Stimulated activated CD4-positive, alpha-beta T cell treated with anti-CD3 and anti-CD28 coated beads, TNF-alpha, amount 100 ng/mL, for 24 hours (primary cell): ENCODE data around the gene MUC13.

Experiments used
- DNase-seq, 3 experiments: peaks; one replicate each; pipeline ENCODE4 v3.0.0-alpha.2; 2020; ENCODE audit warnings: low read depth in 3 of 3

The MUC13 gene

GRCh38 chr3:124950026-124950425 lies 15.5 kb upstream of the MUC13 start:
- DNase-seq = no peak

DNA sequence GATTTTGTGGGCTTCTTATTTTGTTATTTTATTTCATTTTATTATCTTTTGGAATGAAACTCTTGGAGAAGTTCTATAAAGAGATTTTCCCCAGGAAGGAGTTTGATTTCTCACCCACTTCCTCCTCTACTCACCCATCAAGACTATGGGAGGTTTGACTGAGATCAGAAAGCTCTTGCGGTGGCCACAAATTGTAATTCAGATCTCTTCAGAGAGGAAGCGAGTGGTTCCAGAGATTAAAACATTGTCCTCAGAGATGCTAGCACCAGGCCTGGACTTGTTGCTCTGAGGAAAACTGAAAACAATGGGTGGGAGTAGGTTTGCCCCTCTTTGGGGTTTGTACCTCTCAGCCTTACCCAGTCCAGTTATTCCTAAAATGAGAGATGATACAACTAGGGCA lies 8.1 kb upstream of the MUC13 start:
- DNase-seq = no peak

- DNase-seq = no peak
These were observed 7.2 kb upstream of the MUC13 start for GRCh38 chr3:124941771-124942170.

DNA sequence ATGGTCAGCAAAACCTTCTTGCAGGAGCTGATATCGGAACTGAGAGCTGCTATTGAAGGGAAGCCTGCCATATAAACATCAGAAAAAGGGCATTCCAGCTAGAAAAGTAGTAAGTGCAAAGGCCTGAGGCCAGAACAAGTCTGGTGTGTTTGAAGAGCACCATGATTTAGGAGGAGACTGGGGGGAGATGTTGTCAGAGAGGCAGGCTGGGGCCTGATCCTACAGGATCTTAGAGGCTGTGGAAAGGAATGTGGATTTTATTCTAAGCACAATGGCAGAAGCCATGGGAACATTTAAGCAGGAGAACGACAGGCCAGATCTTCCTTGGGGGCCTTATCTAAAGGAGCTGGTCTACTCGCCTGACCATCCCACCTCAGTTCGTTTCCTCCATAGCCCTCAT lies 5.1 kb upstream of the MUC13 start:
- no peak for DNase-seq

GRCh38 chr3:124938896-124939295 lies 4.3 kb upstream of the MUC13 start:
- no peak for DNase-seq

GRCh38 chr3:124937049-124937448 lies 2.5 kb upstream of the MUC13 start:
- DNase-seq = no peak

DNA sequence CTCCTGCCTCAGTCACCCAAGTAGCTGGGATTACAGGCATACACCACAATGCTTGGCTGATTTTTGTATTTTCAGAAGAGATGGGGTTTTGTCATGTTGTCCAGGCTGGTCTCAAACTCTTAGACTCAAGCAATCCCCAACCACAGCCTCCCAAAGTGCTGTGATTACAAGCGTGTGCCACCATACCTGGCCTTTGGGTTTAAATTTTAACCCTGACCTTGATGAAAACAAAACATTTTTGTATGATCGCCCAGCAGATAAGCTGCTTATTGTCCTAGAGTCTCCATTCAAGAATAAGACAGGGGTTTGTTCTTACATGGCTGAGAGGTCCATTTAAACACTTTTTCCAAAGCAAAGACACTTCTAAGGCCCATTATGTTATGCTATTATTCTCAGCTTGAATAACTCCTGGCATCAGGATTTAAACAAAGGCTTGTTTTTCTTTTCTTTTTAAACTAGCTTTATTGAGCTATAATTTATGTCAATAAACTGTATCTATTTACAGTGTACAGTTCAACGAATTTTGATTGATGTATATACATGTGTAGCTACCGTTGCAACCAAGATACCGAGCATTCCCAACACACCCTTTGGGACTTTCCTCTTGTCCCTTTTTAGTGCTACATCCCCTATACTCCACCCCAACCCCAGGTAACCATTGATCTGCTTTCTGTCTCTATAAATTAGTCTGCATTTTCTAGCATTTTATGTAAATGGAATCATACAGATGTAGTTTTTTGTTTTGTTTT lies 1.4 kb upstream of the MUC13 start:
- no peak for DNase-seq

GRCh38 chr3:124935264-124935663 lies 713 bp upstream of the MUC13 start:
- no peak for DNase-seq

DNA sequence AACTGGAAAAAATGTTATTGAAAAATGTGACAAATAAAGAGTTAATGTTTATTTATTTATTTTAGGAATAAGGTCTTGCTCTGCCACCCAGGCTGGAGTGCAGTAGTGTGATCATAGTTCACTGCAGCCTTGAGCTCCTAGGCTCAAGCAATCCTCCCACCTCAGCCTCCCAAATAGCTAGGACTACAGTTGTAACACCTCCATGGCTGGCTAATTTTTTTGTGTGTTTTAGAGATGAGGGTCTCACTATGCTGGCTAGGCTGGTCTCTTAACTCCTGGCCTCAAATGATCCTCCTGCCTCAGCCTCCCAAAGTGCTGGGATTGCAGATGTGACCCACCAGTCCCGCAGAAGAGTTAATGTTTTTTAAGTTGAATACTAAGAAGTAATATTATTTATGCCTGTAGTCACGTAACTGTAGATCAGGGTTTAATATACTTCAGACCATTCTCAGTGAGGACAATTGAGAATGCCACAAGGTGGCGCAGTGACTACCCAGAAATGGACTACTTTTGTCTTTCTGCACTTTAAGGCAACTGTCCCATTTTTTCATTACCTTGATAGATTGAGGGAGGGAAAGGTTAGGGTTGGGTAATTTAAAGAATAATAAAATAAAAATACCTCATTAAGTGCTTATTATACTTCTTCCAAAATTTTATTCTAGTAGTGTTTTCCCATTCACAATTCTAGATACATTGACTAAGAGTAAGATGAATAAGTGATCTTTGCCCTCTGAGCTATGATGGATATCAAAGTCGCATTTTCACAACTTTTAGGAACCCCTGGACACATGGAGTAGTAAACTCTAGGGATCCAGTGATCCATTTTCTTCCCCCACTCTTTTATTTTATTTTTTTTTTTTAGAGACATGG lies 6.0 kb downstream of the MUC13 start:
- peak; percentile 8 to 52 (median 32) for DNase-seq

GRCh38 chr3:124927574-124928045 lies 6.9 kb downstream of the MUC13 start:
- no peak for DNase-seq

DNA sequence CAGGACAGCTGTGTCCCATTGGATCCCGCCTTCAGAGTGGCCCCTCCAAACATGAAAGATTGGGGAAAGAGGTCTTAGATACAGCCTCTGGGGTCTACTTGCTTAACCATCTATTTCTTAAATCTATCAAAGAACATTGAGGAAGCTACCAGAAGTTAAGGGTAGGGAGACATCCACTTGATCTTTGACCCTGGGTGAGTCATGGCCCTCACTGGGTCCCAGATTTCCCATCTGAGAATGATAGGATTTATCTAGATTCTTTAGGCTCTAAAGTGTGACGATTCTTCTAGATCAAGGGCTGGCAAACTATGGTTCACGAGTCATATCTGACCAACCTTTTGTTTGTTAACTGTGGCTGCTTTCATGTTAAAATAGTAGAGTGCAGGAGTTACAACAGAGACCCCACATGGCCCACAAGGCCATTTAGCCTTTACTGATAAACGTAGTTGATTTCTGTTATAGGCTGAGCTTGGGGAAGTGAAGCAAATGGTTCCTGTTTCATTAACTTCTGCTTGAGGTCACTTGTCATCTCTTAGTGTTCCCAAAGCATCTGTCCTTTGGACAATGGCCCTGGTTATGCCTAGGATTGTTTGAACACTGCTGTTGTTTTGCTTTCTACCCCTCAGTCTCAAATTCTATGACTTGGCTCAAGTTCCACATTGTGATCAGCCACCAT lies 8.0 kb downstream of the MUC13 start:
- DNase-seq = no peak

DNA sequence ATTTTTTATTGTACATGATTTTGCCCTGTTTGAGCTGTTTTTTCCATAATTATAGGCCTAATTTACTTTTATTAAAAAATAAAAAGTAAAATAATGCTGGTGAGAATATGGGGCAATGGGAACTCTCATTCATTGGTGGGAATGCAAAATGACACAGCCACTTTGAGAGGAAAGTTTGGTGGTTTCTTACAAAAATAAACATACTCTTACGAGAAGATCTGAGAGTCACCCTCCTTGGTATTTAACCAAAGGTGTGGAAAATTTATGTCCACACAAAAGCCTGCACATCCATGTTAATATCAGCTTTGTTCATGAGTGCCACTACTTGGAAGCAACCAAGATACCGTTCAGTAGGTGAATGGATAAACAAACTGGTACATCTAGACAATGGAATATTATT lies 9.8 kb downstream of the MUC13 start:
- no peak for DNase-seq

DNA sequence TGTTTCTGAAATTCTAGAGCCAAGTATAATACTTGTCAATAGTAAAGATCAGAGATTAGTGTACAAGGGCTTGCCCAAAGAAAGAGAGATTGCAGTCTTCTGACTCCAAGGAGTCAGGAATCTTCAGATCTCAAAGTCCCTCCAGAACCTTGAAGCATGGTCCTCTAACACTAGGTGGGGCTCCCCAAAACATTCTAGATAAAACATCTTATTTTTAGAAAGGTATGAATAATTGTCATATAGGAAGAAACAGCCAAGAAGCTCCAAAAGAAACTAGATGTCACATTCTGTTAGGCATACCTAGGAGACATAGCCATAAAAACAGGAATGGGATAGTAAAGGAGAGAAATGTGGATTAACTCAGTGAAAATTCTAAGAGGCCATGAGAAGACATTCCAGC lies 10.7 kb downstream of the MUC13 start:
- DNase-seq = no peak

- DNase-seq = no peak
These were observed 13.8 kb downstream of the MUC13 start for GRCh38 chr3:124920718-124921117.

DNA sequence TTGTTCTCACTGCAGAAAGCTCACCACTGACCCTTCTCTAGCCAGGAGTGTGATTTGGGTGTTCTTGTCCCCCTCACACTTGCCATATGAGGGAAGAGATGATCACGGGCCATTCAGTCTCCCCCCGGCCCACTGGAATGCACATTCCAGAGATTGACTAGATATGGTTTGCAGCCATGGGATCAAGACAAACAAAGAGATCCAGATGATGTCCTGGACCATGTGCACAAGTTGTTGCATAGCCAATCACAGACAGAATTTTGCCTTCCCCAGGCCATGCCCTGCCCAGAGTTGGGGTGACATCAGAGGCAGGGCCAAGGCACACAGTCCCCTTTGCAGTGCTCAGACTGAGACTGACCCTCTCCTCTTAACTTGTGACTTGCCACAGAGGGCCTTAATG lies 14.8 kb downstream of the MUC13 start:
- DNase-seq = no peak

- no peak for DNase-seq
These were observed 16.0 kb downstream of the MUC13 start for GRCh38 chr3:124918524-124918923.

GRCh38 chr3:124916837-124917409 lies 17.6 kb downstream of the MUC13 start:
- DNase-seq = no peak

DNA sequence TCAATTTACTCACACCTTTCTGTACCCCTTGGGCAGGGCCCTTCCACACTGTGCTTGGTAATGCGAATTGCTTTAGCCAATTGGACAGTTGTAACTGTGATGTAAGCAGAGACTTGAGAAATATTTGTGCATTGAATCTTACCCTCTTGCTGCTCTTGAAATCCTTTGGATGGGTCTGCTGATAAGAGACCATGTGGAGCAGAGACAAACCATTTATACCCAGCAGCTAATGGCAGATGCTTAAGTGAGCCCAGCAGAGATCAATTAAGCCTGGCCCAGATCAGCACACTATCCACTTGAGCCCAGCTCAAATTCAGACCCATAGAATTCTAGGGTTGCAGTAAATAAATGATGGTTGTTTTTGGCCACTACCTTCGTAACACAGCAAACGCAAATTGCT lies 19.3 kb downstream of the MUC13 start:
- no peak for DNase-seq

- DNase-seq = no peak
These were observed 26.6 kb downstream of the MUC13 start for GRCh38 chr3:124907957-124908356.

- no peak for DNase-seq
These were observed 29.6 kb downstream of the MUC13 start for GRCh38 chr3:124904835-124905492.
